ENCODE measurements around the gene TPPP3.

Gene TPPP3

GRCh38 chr16:67342616-67343015 is 50.7 kb downstream of the TPPP3 start:
- DNase-seq (ENCODE audit: low spot score), result no peak

GRCh38 chr16:67341250-67341649 is 52.0 kb downstream of the TPPP3 start:
- DNase-seq (ENCODE audit: low spot score), result no peak
